ENCODE results near the gene IFI27L1.

- no peak for TF ChIP-seq CTCF (IDR thresholded peaks at IDR 0.05)
- no peak for TF ChIP-seq POLR2A (IDR thresholded peaks at IDR 0.05)
These were observed 17.9 kb downstream of the IFI27L1 start for GRCh38 chr14:94099006-94099405.

Measured in lower leg skin (tissue), 3 donors.